IPS DF 6.9 (cell line): Measurements from ENCODE around the gene TMEM106C.
A peak's percentile ranks its signal among the peaks of the same experiment; 100 is the strongest.

Source experiments
- DNase-seq: peaks from one replicate; pipeline ENCODE4 v3.0.0-alpha.2; 2013; ENCODE audit warnings: low read depth, low spot score
- H3K27ac ChIP-seq: one replicate; pipeline ENCODE4 v1.5.1; 2013; ENCODE audit warnings: low read length, control low read depth
- H3K27me3 ChIP-seq: 2 replicates; pipeline ENCODE4 v1.6.1; 2013; ENCODE audit warnings: mild to moderate bottlenecking, low read length; ENCODE audit not compliant: control insufficient read depth, insufficient read depth
- H3K36me3 ChIP-seq: 2 replicates; pipeline ENCODE4 v1.6.1; 2013; ENCODE audit warnings: low read length; ENCODE audit not compliant: control insufficient read depth, insufficient read depth
- H3K4me1 ChIP-seq: 2 replicates; pipeline ENCODE4 v1.6.1; 2013; ENCODE audit warnings: low read length; ENCODE audit not compliant: control insufficient read depth, insufficient read depth
- H3K4me3 ChIP-seq: 2 replicates; pipeline ENCODE4 v1.5.1; 2013; ENCODE audit warnings: mild to moderate bottlenecking, low read length
- H3K9me3 ChIP-seq: 2 replicates; pipeline ENCODE4 v1.6.1; 2013; ENCODE audit warnings: low read length, inconsistent platforms; ENCODE audit not compliant: control insufficient read depth, insufficient read depth
- WGBS: extraction: QIAGEN DNeasy Blood & Tissue Kit; methylation state at CpG from one replicate; pipeline ENCODE4 v1.1.7; 2013; ENCODE audit warnings: mixed read lengths, missing lambda C conversion rate; ENCODE audit not compliant: insufficient read length, insufficient coverage; 5-methylcytosine and 5-hydroxymethylcytosine counted together

The TMEM106C gene

DNA sequence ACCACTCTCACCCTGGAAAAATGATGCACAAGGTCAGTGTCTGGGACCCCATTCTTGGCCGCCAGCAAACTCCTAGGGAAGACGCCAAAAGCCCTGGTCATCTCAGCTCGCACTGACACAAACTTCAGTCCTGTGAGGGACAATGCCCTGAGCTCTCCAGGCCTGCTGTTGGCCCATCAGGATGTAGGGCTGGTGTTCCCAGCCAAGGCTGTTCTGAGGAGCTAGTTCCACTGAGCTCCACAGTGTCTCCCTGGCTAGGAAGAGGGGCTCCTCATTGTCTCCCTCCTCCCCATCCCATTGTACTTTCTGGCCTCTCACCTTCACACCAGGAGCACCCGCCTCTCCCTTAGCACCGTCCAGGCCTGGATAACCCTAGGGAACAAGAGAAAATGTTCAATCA lies 30.1 kb downstream of the TMEM106C start:
- Histone ChIP-seq H3K27ac (no peak overlapping the region), H3K4me3 (no peak overlapping the region), H3K27me3 (peaks cover 13% of the 10 kb centered on the region; the same call in 1 of the 2 replicates), H3K4me1 (0 out of 2 replicates have a peak, but pooled peaks cover 1% of the 10 kb centered on the region), H3K9me3 (no peaks in the 10 kb centered on the region), H3K36me3 (no peaks in the 10 kb centered on the region)
- no CpG with 5 or more reads among the region's 5 CpGs for WGBS
- DNase-seq, result no peak

DNA sequence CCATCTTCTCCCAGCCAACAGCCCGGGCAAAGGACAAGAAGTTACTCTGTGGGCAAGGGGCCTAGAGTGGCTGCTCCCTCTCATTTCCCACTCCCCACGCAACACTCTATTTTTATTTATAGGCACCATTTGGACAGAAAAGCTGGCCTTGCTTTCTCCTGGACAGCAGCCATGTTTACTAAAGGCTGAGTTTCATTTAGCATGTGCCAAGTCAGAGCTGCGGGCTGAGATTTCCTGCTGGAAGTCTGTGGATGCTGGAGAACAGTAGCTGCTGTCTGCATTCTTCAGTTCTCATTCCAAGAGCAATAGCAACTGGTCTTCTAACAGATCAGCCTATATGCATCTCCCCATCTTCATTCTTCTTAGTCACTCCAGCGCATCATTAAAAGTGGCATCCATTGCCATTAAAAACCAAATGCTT lies 32.6 kb downstream of the TMEM106C start:
- Histone ChIP-seq H3K4me1 (no peaks in the 10 kb centered on the region), H3K27me3 (peaks cover 35% of the 10 kb centered on the region), H3K27ac (no peak overlapping the region), H3K4me3 (no peak overlapping the region), H3K36me3 (no peaks in the 10 kb centered on the region), H3K9me3 (no peaks in the 10 kb centered on the region)
- no peak for DNase-seq
- WGBS, result no CpG with 5 or more reads among the region's 4 CpGs

DNA sequence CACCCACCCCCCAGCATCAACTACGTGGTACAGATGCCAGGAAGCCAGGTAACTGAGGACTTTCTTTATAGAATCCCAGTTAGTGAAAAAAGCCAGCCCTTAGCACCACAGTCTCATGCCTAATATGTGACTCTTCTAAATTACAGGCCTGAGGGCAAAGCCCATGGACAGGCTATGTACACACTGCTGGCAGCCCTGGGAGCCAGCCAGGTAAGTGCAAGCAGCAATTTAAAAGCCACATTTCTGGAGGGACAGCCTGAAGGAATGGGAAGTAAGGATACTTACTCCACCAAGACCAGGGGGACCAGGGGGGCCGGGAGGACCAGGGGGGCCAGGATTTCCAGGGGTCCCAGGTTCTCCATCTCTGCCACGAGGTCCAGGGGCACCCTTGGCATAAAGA lies 33.9 kb downstream of the TMEM106C start:
- Histone ChIP-seq H3K4me3 (no peak overlapping the region), H3K27me3 (peaks cover 41% of the 10 kb centered on the region), H3K4me1 (no peaks in the 10 kb centered on the region), H3K36me3 (no peaks in the 10 kb centered on the region), H3K27ac (no peak overlapping the region), H3K9me3 (no peaks in the 10 kb centered on the region)
- WGBS, result no CpG with 5 or more reads among the region's 3 CpGs
- DNase-seq, result no peak

DNA sequence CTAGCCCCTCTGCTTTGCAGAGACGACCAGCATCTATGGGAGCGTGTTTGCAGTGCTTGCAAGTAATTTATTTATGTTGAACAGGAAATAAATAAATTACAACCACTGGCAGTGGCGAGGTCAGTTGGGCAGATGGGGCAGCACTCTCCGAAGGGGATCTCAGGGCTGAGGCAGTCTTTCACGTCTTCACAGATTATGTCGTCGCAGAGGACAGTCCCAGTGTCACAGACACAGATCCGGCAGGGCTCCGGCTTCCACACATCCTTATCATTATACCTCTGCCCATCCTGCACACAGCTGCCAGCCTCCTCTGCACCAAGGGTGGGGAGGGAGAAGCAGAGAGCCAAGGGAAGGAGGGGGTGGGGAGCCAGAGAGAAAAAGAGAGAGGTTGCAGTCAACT lies 36.4 kb downstream of the TMEM106C start:
- Histone ChIP-seq H3K4me1 (peaks cover 7% of the 10 kb centered on the region), H3K27me3 (peaks cover 60% of the 10 kb centered on the region), H3K36me3 (no peaks in the 10 kb centered on the region), H3K9me3 (no peaks in the 10 kb centered on the region), H3K27ac (no peak overlapping the region), H3K4me3 (no peak overlapping the region)
- DNase-seq, result no peak
- WGBS, result no CpG with 5 or more reads among the region's 9 CpGs

GRCh38 chr12:48000878-48001504 lies 37.6 kb downstream of the TMEM106C start:
- DNase-seq, result no peak
- H3K4me1 ChIP-seq, result peaks cover 7% of the 10 kb centered on the region
- no peak overlapping the region for H3K27ac ChIP-seq
- WGBS, result no CpG with 5 or more reads among the region's 18 CpGs
- H3K36me3 ChIP-seq, result no peaks in the 10 kb centered on the region
- H3K4me3 ChIP-seq, result peak overlapping the region; percentile 21; the same call in 1 of the 2 replicates
- H3K9me3 ChIP-seq, result no peaks in the 10 kb centered on the region
- H3K27me3 ChIP-seq, result peaks cover 70% of the 10 kb centered on the region

- Histone ChIP-seq H3K36me3 (no peaks in the 10 kb centered on the region), H3K27ac (no peak overlapping the region), H3K4me3 (peak overlapping the region; percentile 21; the same call in 1 of the 2 replicates), H3K9me3 (no peaks in the 10 kb centered on the region), H3K4me1 (peaks cover 7% of the 10 kb centered on the region), H3K27me3 (peaks cover 73% of the 10 kb centered on the region)
- WGBS, result no CpG with 5 or more reads among the region's 57 CpGs
- no peak for DNase-seq
Measured at GRCh38 chr12:48001505-48002413, 38.4 kb downstream of the TMEM106C start.

DNA sequence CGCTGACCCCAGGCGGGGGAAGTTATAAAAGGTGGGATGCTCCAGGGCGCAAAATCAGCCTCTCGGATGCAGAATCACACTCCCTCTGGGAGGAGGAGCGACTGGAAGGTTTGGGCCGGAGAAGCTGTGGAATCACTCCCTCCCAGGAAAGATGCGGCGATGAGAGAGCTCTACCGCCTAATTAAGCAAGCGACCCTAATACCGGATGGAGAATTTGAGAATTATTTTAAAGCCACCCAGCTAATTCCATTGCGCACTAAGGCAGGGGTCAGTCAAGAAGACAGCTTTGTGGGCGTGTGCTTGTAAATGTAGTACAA lies 39.0 kb downstream of the TMEM106C start:
- peak overlapping the region; percentile 21; the same call in 1 of the 2 replicates for H3K4me3 ChIP-seq
- peaks cover 77% of the 10 kb centered on the region for H3K27me3 ChIP-seq
- no CpG with 5 or more reads among the region's 13 CpGs for WGBS

DNA sequence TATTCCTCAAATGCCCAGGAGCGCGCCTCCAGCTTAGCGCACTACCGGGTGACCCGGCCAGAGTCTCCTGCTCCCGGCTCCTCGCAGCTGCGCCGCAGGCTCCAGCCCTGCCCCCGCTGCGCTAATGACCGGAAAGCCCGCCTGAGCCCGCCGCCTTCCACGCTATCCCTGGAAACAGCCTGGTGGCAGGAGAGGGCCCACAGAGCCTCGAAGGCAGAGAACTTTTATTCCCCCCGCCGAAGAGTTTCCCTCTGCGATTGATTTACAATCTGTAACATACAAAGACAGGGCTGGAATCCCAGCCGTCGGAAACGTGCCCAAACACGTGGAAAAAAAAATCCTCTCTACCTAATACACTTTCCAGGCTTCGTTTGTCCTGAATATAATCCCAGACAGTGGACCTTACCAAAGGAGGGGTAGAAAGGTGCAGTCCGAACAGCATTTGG lies 39.4 kb downstream of the TMEM106C start:
- no peak for DNase-seq
- Histone ChIP-seq H3K4me3 (no peak overlapping the region), H3K27ac (no peak overlapping the region), H3K27me3 (peaks cover 77% of the 10 kb centered on the region), H3K36me3 (no peaks in the 10 kb centered on the region), H3K9me3 (no peaks in the 10 kb centered on the region), H3K4me1 (peaks cover 7% of the 10 kb centered on the region)
- no CpG with 5 or more reads among the region's 26 CpGs for WGBS

More for the DNA sequence above, 39.0 kb downstream of the TMEM106C start:
- DNase-seq, result no peak
- H3K27ac ChIP-seq, result no peak overlapping the region
- H3K4me1 ChIP-seq, result peaks cover 7% of the 10 kb centered on the region
- H3K36me3 ChIP-seq, result no peaks in the 10 kb centered on the region
- no peaks in the 10 kb centered on the region for H3K9me3 ChIP-seq

DNA sequence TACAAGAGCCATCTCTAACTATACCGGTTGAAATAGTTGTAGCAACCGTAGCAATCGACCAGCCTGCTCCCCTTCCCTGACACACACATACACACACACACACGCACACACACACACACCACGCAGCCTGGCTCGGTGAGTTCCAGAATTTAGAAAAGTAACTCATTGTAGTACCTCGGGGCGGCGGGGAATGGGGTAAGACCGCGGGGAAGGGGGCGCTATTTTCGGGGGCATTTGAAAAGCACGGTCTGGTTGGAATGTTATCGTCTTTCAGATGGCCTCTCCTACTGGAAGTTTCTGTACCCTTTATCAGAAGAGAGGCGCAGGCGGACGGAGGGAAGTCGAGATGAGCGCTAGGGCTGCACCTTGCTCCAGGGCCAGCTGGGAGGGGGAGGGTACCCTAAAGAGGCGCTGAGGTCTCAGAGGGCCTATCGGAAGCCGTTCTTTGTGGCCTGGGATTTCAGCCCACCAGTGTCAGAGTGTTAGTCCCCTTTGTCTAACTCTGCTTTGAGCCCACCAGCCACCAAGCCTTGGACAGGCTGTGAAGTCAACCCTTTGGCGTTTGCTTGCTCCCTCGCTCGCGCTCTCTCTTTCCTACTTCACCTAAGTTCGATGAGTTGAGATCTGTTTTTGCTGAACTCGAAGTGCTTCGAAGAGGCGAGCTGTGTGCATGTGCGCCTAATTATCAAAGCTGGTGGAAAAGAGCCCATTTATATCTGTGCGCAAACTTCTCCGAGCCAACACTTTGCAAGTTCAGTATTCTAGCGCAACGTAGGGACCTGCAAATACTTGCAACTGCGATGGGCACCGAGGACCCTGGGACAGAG lies 40.0 kb downstream of the TMEM106C start:
- H3K4me1 ChIP-seq, result peaks cover 7% of the 10 kb centered on the region
- no peak overlapping the region for H3K27ac ChIP-seq
- no peak overlapping the region; the same call in 1 of the 2 replicates for H3K4me3 ChIP-seq
- no peaks in the 10 kb centered on the region for H3K9me3 ChIP-seq
- DNase-seq, result no peak
- no peaks in the 10 kb centered on the region for H3K36me3 ChIP-seq
- peaks cover 80% of the 10 kb centered on the region for H3K27me3 ChIP-seq
- WGBS, result no CpG with 5 or more reads among the region's 38 CpGs
